GM12801 (cell line): ENCODE data around the gene P2RX2.

ENCODE experiments used
- TF ChIP-seq, protein P1 (sequence below): IDR thresholded peaks from one replicate; pipeline ENCODE4 v1.5.1; 2011; ENCODE audit warnings: control low read depth; ENCODE audit not compliant: insufficient read length; ENCODE audit errors: extremely low read depth

The P2RX2 gene

GRCh38 chr12:132572801-132573760 lies 45.5 kb upstream of the P2RX2 start:
- TF ChIP-seq, protein P1, sequence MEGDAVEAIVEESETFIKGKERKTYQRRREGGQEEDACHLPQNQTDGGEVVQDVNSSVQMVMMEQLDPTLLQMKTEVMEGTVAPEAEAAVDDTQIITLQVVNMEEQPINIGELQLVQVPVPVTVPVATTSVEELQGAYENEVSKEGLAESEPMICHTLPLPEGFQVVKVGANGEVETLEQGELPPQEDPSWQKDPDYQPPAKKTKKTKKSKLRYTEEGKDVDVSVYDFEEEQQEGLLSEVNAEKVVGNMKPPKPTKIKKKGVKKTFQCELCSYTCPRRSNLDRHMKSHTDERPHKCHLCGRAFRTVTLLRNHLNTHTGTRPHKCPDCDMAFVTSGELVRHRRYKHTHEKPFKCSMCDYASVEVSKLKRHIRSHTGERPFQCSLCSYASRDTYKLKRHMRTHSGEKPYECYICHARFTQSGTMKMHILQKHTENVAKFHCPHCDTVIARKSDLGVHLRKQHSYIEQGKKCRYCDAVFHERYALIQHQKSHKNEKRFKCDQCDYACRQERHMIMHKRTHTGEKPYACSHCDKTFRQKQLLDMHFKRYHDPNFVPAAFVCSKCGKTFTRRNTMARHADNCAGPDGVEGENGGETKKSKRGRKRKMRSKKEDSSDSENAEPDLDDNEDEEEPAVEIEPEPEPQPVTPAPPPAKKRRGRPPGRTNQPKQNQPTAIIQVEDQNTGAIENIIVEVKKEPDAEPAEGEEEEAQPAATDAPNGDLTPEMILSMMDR: no peak

DNA sequence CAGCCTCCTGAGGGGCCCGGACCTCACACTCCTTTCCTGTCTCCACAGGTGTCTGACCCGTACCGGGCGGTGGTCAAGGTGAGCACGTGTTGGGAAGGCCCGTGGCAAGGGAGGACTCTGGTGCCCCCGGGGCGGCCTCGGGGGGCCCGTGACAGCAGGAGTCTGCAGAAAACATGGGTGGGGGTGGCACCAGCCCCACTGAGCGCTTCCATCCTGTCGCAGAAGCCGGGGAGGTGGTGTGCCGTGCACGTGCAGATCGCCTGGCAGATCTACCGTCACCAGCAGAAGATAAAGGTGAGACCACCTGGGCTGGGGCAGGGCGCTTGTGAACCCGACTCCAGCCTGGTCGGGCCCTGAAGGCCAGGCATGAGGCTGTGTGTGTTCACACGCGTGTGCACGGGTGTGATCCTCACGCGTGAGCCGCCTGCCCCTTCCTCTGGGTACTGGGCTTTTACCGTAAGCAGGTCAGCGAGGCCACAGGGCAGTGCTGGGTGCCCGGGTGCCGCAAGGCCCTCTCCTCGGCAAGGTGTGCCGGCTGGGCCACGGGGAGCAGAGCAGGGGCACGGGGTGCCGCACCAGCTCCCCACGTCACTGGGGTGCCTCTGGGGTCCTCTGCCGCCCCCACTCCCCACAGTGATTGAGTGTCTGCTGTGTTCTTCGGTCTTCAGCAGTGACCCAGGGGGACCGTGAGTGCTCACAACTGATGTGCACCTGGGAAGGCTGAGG lies 44.1 kb upstream of the P2RX2 start:
- TF ChIP-seq, protein P1: no peak

- TF ChIP-seq, protein P1: no peak
Measured at GRCh38 chr12:132575661-132576060, 42.9 kb upstream of the P2RX2 start.

GRCh38 chr12:132576701-132577100 lies 41.9 kb upstream of the P2RX2 start:
- TF ChIP-seq, protein P1: no peak

- TF ChIP-seq, protein P1: no peak
Measured at GRCh38 chr12:132577191-132577920, 41.2 kb upstream of the P2RX2 start.

- TF ChIP-seq, protein P1: no peak
Measured at GRCh38 chr12:132578118-132578517, 40.5 kb upstream of the P2RX2 start.

DNA sequence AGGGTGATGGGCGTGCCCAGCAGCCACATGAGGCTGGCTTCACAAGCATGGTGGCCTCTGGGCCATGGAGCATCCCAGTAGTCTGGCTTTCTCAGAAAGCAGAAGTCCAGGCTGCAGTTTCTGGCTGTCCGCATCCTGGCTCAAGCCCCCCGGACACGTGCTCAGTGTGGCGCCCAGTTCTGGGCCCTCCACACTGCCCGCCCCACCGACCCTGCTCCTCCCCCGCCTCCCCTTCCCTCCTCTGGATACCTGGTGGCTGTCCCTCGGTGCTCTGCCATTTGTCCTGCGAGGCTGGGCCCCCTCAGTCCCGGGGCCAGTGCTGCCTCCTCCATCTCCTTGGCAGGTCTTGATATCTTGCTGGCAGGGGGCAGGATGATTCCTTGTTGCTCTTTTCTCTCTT lies 39.8 kb upstream of the P2RX2 start:
- TF ChIP-seq, protein P1: no peak
